GM12891 (cell line): ENCODE data around the gene ELMO1.

ENCODE experiments used
- DNase-seq: peaks from one replicate; pipeline ENCODE4 v3.0.0; 2011; ENCODE audit warnings: low spot score; ENCODE audit not compliant: insufficient read length
- FAIRE-seq: peaks from 2 replicates; lab custom pipeline; 2011; peaks lifted over from hg19 to GRCh38; lab: Jason Lieb, UNC
- PAX5 ChIP-seq: IDR thresholded peaks from 2 replicates; pipeline ENCODE4 v1.6.1; 2011; ENCODE audit warnings: low read length, moderate library complexity, mild to moderate bottlenecking; ENCODE audit not compliant: insufficient read depth, severe bottlenecking
- POLR2A ChIP-seq: IDR thresholded peaks from 2 replicates; pipeline ENCODE4 v1.6.1; 2011; ENCODE audit warnings: low read depth, low read length, control low read depth
- POLR2AphosphoS5 ChIP-seq: IDR thresholded peaks from 2 replicates; pipeline ENCODE4 v1.6.1; 2011; ENCODE audit warnings: low read depth, low read length, control low read depth
- POU2F2 ChIP-seq: IDR thresholded peaks from 2 replicates; pipeline ENCODE4 v1.6.1; 2011; ENCODE audit warnings: low read depth, mild to moderate bottlenecking, control low read depth, low read length, moderate library complexity
- SPI1 ChIP-seq: IDR thresholded peaks from 2 replicates; pipeline ENCODE4 v1.6.1; 2011; ENCODE audit warnings: low read depth, low read length, control low read depth
- TAF1 ChIP-seq: IDR thresholded peaks from 2 replicates; pipeline ENCODE4 v1.6.1; 2011; ENCODE audit warnings: low read depth, low read length, control low read depth

Gene ELMO1

GRCh38 chr7:37255327-37255944, 193.2 kb downstream of the ELMO1 start:
- FAIRE-seq (no peak), DNase-seq (no peak)
- TF ChIP-seq POU2F2: no peak

DNA sequence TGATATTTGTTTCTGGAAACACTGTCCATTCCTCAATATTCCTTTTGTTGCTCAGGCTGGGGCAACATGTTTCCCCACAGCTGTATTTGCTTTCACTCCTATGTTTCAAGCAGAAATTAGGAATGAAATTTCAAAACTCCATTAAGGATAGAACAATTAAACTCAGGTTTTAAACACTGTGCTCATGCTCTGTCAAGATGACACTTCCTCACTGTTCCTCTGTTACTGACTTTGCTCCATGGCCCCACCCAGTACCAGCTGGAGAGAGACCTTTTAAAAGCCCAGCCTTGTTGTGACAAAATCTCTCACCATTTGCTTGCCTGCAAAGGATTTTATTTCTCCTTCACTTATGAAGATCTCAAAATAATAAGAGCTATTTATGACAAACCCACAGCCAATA, 197.4 kb downstream of the ELMO1 start:
- DNase-seq (no peak), FAIRE-seq (no peak)
- TF ChIP-seq PAX5 (no peak), POU2F2 (no peak), POLR2A (no peak), POLR2AphosphoS5 (no peak), SPI1 (no peak)

DNA sequence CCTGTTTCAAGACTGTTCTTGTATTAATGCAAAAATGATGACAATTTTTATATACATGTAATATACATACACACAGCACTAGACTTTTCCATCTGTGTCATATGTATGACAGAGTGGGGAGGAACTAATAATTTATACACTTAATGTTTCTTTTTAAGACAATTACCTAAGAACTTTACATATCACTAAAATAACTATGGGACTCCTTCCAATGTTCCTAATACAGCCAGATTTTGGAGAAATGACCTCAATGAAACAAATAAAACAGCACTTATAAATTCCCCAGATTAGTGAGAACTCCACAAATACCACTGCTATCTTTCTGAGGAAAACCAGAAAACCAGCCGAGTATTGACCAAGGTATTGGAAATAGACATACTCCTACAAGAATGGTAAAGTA, 199.4 kb downstream of the ELMO1 start:
- TF ChIP-seq PAX5 (no peak), POLR2AphosphoS5 (no peak), POU2F2 (no peak)
- no peak for DNase-seq
- FAIRE-seq: no peak

DNA sequence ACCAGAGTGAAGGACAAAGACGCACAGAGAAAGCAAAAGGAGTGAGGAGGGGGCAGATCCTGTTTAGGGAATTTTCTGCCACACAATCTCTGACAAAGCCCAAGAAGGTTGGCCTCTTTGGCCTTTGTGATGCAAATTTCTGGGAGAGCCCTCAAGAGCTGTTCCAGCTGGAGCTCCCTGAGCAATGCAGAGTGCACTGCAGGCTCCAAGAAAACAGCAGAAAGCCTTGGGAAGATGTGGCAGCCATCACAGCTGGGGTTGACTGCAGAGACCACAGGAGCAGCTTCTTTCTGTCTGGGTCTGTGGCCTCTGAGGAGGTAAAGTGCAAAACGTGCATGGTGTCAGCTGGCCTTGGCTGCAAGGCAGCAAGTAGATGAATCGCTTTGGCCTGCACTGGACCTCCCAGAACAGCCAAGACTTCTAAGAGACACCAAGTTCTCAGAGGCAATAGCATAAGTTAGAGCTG, 200.2 kb downstream of the ELMO1 start:
- no peak for FAIRE-seq
- TF ChIP-seq POU2F2 (no peak), POLR2AphosphoS5 (no peak), SPI1 (no peak), TAF1 (no peak), POLR2A (no peak), PAX5 (no peak)
- no peak for DNase-seq

DNA sequence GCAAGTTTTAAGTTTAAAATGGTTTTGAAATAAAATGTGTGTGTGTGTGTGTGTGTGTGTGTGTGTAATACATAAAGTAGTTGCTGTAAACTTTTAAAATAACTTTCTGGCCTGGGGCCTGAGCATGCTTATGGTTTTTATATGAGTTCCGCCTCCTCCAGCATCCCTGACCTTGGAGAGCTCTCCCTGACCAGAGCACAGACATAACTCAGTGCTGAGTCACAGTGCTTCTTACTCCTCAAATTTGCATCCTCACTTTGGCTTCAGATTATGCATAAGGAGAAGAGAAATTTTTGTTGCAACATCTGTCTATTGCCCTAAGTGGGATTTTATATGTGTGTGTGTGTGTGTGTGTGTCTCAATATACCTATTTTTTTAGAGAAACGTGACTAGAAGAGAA, 200.8 kb downstream of the ELMO1 start:
- TF ChIP-seq POU2F2 (no peak), TAF1 (no peak), PAX5 (no peak)
- FAIRE-seq (no peak), DNase-seq (no peak)

DNA sequence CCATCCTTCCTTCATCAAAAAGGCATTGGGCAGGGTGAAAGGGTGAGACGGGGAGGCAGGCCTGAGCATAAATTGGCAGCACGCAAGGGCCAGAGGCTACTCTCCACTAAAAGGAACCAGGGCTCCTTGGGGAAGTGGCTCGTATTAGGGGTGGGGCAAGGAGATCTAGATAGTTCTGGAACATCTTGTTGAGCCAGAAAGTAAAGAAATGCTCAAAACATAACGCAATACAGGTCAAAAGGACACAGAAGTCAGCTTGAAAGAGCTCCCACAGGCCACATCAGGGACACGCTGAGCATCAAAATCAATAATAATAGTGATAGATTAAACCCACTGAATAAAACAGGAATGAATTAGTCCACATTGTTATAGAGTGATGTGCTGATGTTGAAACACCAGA, 203.1 kb downstream of the ELMO1 start:
- DNase-seq: no peak
- TF ChIP-seq POLR2A (no peak), SPI1 (no peak), TAF1 (no peak), PAX5 (no peak), POU2F2 (no peak), POLR2AphosphoS5 (no peak)
- no peak for FAIRE-seq

GRCh38 chr7:37236906-37237305, 211.8 kb downstream of the ELMO1 start:
- TF ChIP-seq POU2F2: no peak
- TF ChIP-seq PAX5: no peak
- TF ChIP-seq SPI1: no peak
- TF ChIP-seq POLR2A: no peak
- no peak for TF ChIP-seq TAF1
- TF ChIP-seq POLR2AphosphoS5: no peak
- no peak for DNase-seq
- no peak for FAIRE-seq

DNA sequence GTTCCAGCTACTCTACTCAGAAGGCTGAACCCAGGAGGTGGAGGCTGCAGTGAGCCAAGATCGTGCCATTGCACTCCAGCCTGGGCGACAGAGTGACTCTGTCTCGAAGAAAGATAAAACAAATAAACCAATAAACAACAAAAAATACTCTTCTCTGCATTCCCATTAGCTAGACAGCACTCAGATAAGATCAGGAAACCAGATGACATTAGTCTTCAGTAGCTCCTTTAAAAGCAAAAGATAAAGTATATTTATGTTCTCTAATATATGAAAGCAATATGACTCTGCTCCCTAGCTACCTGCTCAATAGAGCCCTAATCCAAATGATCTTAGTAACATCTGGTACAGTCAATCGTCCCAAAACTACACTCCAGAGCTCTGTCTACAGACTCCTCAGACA, 212.9 kb downstream of the ELMO1 start:
- DNase-seq (no peak), FAIRE-seq (no peak)

DNA sequence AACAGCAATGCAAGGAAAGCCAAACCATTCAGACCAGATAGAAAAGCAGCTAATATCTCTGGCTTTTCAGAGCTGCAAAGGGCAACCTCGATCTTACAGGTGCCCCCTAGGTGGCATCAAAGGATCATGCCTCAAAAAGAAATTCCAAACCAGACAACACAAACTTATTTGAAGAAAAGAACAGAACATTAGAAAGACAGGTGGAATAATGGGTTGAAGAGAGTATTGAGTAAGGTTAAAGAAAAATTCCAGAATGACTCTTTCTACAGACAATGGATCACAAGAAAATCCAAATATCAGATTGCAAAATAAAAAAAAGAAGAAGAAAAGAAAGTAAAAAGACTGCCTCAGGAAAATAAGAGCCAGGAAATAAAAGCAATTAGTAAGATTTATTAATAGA, 213.7 kb downstream of the ELMO1 start:
- TF ChIP-seq POLR2A (no peak), POLR2AphosphoS5 (no peak)
- FAIRE-seq (no peak), DNase-seq (no peak)

More for the DNA sequence above, 212.9 kb downstream of the ELMO1 start:
- TF ChIP-seq SPI1: no peak
- no peak for TF ChIP-seq POLR2AphosphoS5
- no peak for TF ChIP-seq POLR2A
- TF ChIP-seq POU2F2: no peak
- no peak for TF ChIP-seq PAX5
- no peak for TF ChIP-seq TAF1

DNA sequence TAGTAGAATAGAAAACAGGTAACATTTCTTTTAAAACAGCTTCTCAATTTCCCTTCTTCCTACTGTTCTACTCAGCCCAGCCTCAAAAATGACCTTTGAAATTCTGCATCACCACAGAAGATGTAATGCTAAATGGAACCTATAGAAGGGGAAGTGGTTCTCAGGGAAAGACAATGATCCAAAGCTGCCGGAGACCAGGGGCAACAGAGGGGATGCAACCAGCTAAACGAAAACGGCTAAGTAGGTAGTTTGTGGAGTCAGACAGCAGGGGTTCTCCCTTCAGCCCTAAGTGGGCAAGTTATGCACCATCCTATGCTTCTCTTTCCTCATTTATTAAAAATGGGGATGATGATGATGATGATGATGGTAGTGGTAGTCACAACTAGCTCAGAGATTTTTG, 214.3 kb downstream of the ELMO1 start:
- no peak for DNase-seq
- no peak for TF ChIP-seq PAX5
- no peak for FAIRE-seq

DNA sequence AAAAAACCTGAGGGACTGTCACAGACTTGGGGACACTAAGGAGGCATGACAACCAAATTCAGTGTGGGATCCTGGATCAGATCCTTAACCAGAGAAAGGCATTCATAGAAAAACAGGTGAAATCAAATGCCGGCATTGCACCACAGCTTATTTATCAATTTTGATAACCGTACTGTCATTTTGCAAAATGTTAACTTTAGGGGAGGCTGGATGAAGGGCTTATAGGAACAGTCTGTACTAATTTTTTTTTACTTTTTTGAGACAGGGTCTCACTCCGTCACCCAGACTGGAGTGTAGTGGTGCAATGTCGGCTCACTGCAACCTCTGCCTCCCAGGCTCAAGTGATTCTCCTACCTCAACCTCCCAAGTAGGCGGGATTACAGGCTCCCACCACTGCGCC, 217.1 kb downstream of the ELMO1 start:
- FAIRE-seq (no peak), DNase-seq (no peak)
- TF ChIP-seq POLR2A (no peak), POLR2AphosphoS5 (no peak), PAX5 (no peak), SPI1 (no peak), POU2F2 (no peak), TAF1 (no peak)

- FAIRE-seq (peak; percentile 33), DNase-seq (no peak)
- TF ChIP-seq POLR2A: no peak
- no peak for TF ChIP-seq SPI1
- TF ChIP-seq POU2F2: no peak
- TF ChIP-seq POLR2AphosphoS5: no peak
- TF ChIP-seq PAX5: no peak
- TF ChIP-seq TAF1: no peak
Measured at GRCh38 chr7:37230221-37230620, 218.4 kb downstream of the ELMO1 start.
